MM.1S (cell line): ENCODE data around the gene CC2D2A.

Experiments used
- DNase-seq: peaks from one replicate; pipeline ENCODE4 v3.0.0-alpha.2; 2015
- H2AFZ ChIP-seq: fragments of 300-600 bp; sonication (generic); 2 replicates; pipeline ENCODE4 v1.6.0; 2016; ENCODE audit warnings: antibody characterized with exemption, low read length
- H3F3A ChIP-seq: fragments of 300-600 bp; sonication (generic); 2 replicates; pipeline ENCODE4 v1.6.1; 2016; ENCODE audit warnings: mild to moderate bottlenecking, antibody characterized with exemption, low read length, moderate library complexity, mixed read lengths; ENCODE audit not compliant: insufficient read depth
- H3K27ac ChIP-seq: fragments of 300-600 bp; sonication (generic); 2 replicates; pipeline ENCODE4 v1.5.1; 2016; ENCODE audit warnings: mild to moderate bottlenecking, low read length
- H3K27me3 ChIP-seq: fragments of 300-600 bp; sonication (generic); replicated peaks from 2 replicates; pipeline ENCODE4 v1.6.0; 2016; ENCODE audit warnings: low read length; ENCODE audit not compliant: insufficient read depth
- H3K36me3 ChIP-seq: fragments of 300-600 bp; sonication (generic); replicated peaks from 2 replicates; pipeline ENCODE4 v1.6.1; 2016; ENCODE audit warnings: mild to moderate bottlenecking, low read length, mixed read lengths; ENCODE audit not compliant: insufficient read depth
- H3K4me1 ChIP-seq: fragments of 300-600 bp; sonication (generic); 2 replicates; pipeline ENCODE4 v1.6.1; 2016; ENCODE audit warnings: low read length, mixed read lengths
- H3K4me2 ChIP-seq: fragments of 300-600 bp; sonication (generic); 2 replicates; pipeline ENCODE4 v1.6.0; 2016; ENCODE audit warnings: low read depth, low read length
- H3K4me3 ChIP-seq: fragments of 300-600 bp; sonication (generic); 2 replicates; pipeline ENCODE4 v1.5.1; 2016; ENCODE audit warnings: low read length, mixed read lengths
- H3K79me2 ChIP-seq: fragments of 300-600 bp; sonication (generic); 2 replicates; pipeline ENCODE4 v1.6.1; 2016; ENCODE audit warnings: mixed run types, low read length, mixed read lengths
- H3K9ac ChIP-seq: fragments of 300-600 bp; sonication (generic); 2 replicates; pipeline ENCODE4 v1.6.1; 2016; ENCODE audit warnings: low read length, mixed read lengths
- H3K9me2 ChIP-seq: fragments of 300-600 bp; sonication (generic); replicated peaks from 2 replicates; pipeline ENCODE4 v1.6.1; 2016; ENCODE audit warnings: mild to moderate bottlenecking, low read length, mixed read lengths; ENCODE audit not compliant: insufficient read depth
- H3K9me3 ChIP-seq: fragments of 300-600 bp; sonication (generic); replicated peaks from 2 replicates; pipeline ENCODE4 v1.6.1; 2016; ENCODE audit warnings: mild to moderate bottlenecking, low read length, mixed read lengths; ENCODE audit not compliant: insufficient read depth
- H4K20me1 ChIP-seq: fragments of 300-600 bp; sonication (generic); 2 replicates; pipeline ENCODE4 v1.6.1; 2016; ENCODE audit warnings: mild to moderate bottlenecking, low read length, moderate library complexity, mixed read lengths; ENCODE audit not compliant: insufficient read depth
- EZH2 ChIP-seq: fragments of 300-600 bp; sonication (generic); optimal IDR thresholded peaks from 2 replicates; pipeline ENCODE3; 2017; ENCODE audit warnings: low read depth, mild to moderate bottlenecking, antibody characterized with exemption, low read length, mixed read lengths
- EZH2phosphoT487 ChIP-seq: fragments of 300-600 bp; sonication (generic); IDR thresholded peaks from 2 replicates; pipeline ENCODE4 v1.6.1; 2018; ENCODE audit warnings: antibody characterized with exemption, low read length
- TF ChIP-seq, protein P1 (sequence below): fragments of 300-600 bp; sonication (generic); IDR thresholded peaks from 2 replicates; pipeline ENCODE4 v1.5.1; 2016; ENCODE audit warnings: antibody characterized with exemption, low read length, mixed read lengths

Gene CC2D2A

DNA sequence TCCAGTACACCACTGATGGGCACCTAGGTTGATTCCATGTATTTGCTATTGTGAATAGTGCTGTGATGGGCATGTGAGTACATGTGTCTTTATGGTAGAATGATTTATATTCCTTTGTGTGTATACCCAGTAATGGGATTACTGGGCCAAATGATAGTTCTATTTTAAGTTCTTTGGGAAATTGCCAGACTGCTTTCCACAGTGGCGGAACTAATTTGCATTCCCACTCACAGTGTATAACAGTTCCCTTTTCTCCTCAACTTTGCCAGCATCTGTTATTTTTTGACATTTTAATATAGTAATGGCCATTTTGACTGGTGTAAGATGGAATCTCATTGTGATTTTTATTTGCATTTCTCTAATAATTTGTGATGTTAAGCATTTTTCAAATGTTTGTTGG is 25.9 kb downstream of the CC2D2A start:
- H3K36me3 ChIP-seq, result no peaks in the 10 kb centered on the region
- no peak overlapping the region for H3K4me2 ChIP-seq
- H3F3A ChIP-seq, result no peaks in the 10 kb centered on the region
- H3K4me1 ChIP-seq, result no peaks in the 10 kb centered on the region
- no peak overlapping the region for H3K9ac ChIP-seq
- H3K9me2 ChIP-seq, result no peaks in the 10 kb centered on the region
- TF ChIP-seq EZH2phosphoT487 (no peak), EZH2 (no peak)
- TF ChIP-seq, protein P1, sequence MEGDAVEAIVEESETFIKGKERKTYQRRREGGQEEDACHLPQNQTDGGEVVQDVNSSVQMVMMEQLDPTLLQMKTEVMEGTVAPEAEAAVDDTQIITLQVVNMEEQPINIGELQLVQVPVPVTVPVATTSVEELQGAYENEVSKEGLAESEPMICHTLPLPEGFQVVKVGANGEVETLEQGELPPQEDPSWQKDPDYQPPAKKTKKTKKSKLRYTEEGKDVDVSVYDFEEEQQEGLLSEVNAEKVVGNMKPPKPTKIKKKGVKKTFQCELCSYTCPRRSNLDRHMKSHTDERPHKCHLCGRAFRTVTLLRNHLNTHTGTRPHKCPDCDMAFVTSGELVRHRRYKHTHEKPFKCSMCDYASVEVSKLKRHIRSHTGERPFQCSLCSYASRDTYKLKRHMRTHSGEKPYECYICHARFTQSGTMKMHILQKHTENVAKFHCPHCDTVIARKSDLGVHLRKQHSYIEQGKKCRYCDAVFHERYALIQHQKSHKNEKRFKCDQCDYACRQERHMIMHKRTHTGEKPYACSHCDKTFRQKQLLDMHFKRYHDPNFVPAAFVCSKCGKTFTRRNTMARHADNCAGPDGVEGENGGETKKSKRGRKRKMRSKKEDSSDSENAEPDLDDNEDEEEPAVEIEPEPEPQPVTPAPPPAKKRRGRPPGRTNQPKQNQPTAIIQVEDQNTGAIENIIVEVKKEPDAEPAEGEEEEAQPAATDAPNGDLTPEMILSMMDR, result no peak
- H3K79me2 ChIP-seq, result no peaks in the 10 kb centered on the region
- no peaks in the 10 kb centered on the region for H3K27me3 ChIP-seq
- no peak overlapping the region for H3K4me3 ChIP-seq
- H3K27ac ChIP-seq, result no peak overlapping the region
- no peaks in the 10 kb centered on the region for H3K9me3 ChIP-seq
- DNase-seq, result no peak
- H2AFZ ChIP-seq, result no peak overlapping the region
- no peaks in the 10 kb centered on the region for H4K20me1 ChIP-seq

DNA sequence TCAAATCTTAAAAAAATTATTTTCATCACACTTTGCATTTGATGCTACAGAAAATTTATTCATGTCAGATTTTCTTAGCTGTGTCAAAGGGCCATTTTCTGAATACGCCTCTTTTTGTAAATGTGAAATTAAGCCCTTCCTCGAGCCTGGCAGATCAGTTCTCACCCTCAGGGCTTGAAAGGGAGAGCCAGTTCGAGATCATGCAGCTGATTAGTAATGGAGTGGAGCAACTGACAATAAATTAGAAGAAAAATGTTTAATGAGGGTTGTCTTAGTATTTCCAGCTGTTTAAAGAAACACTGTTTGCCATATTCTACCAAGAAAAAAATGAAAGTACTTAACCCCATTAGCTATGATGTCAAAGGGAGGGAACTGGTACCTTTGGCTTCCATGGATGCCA is 28.7 kb downstream of the CC2D2A start:
- Histone ChIP-seq H3K4me2 (no peak overlapping the region), H3K9ac (no peak overlapping the region), H3K27me3 (no peaks in the 10 kb centered on the region), H3K36me3 (no peaks in the 10 kb centered on the region), H3F3A (no peaks in the 10 kb centered on the region), H3K9me2 (no peaks in the 10 kb centered on the region), H3K27ac (no peak overlapping the region), H3K9me3 (no peaks in the 10 kb centered on the region), H4K20me1 (no peaks in the 10 kb centered on the region), H3K79me2 (no peaks in the 10 kb centered on the region), H3K4me1 (no peaks in the 10 kb centered on the region), H3K4me3 (no peak overlapping the region), H2AFZ (no peak overlapping the region)
- DNase-seq, result no peak
- TF ChIP-seq, protein P1, result no peak
- TF ChIP-seq EZH2phosphoT487, result no peak
- no peak for TF ChIP-seq EZH2

DNA sequence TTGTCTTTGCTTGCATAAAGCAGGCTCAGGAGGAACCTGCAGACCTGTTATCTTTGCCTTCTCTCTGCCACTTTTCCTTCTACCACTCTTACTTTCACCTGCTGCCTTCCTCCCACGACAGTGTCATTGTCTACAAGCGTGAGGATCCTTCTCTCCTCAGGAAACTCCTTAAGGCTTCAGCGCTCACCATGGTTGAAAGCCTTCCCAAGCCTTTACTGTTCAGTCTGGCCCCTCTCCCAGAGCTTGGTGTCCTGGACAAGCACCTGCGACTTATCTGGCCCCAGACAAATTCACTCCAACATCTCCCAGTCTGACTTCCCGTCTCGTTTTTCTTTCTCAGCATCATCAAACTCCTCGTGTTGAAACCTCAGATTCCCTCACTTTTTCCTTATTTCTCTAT is 31.0 kb downstream of the CC2D2A start:
- Histone ChIP-seq H3K9me3 (no peaks in the 10 kb centered on the region), H3K27me3 (no peaks in the 10 kb centered on the region), H3F3A (no peaks in the 10 kb centered on the region), H3K4me2 (no peak overlapping the region), H4K20me1 (no peaks in the 10 kb centered on the region), H3K4me3 (no peak overlapping the region), H3K79me2 (no peaks in the 10 kb centered on the region), H3K9ac (no peak overlapping the region), H3K4me1 (no peaks in the 10 kb centered on the region), H3K36me3 (no peaks in the 10 kb centered on the region), H3K9me2 (no peaks in the 10 kb centered on the region), H3K27ac (no peak overlapping the region), H2AFZ (no peak overlapping the region)
- DNase-seq, result no peak
- TF ChIP-seq, protein P1, result no peak
- no peak for TF ChIP-seq EZH2
- TF ChIP-seq EZH2phosphoT487, result no peak
